IPS-15b (cell line): ENCODE results near the gene MSMP.

Experiments used
- H3K27me3 ChIP-seq: one replicate; pipeline ENCODE4 v1.6.1; 2013; ENCODE audit warnings: low read length; ENCODE audit not compliant: control insufficient read depth, insufficient read depth
- H3K36me3 ChIP-seq: one replicate; pipeline ENCODE4 v1.6.1; 2013; ENCODE audit warnings: low read length; ENCODE audit not compliant: control insufficient read depth, insufficient read depth
- H3K4me1 ChIP-seq: one replicate; pipeline ENCODE4 v1.6.1; 2013; ENCODE audit warnings: mild to moderate bottlenecking, low read length; ENCODE audit not compliant: control insufficient read depth, insufficient read depth
- H3K4me3 ChIP-seq: one replicate; pipeline ENCODE4 v1.5.1; 2013; ENCODE audit warnings: low read depth, low read length
- H3K9ac ChIP-seq: one replicate; pipeline ENCODE4 v1.6.1; 2013; ENCODE audit warnings: low read depth, mild to moderate bottlenecking, low read length
- H3K9me3 ChIP-seq: one replicate; pipeline ENCODE4 v1.6.1; 2013; ENCODE audit warnings: mild to moderate bottlenecking, low read length; ENCODE audit not compliant: control insufficient read depth, insufficient read depth

The MSMP gene

DNA sequence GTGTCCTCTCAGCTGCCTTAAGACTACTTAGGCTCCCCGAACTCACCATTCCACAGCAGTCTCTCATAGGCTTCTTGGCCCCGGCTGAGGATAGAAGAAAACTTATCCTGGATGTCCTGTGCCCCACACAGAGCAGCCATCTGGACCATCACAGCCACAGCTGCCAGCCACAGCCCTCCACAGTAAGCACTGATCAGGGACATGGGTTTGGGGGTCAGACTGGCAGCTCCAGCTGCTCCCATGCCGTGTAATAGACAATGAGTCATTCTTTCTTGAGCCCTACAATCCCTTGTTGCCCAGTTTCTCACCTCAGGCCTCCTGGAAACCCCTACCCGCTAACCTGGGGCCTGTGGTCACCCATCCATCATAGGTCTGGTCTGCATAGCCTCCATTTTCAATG lies 15.9 kb downstream of the MSMP start:
- H3K9ac ChIP-seq = no peak overlapping the region
- H3K9me3 ChIP-seq = no peaks in the 10 kb centered on the region
- H3K4me3 ChIP-seq = no peak overlapping the region
- no peaks in the 10 kb centered on the region for H3K27me3 ChIP-seq
- H3K4me1 ChIP-seq = no peaks in the 10 kb centered on the region
- H3K36me3 ChIP-seq = peaks cover 65% of the 10 kb centered on the region

DNA sequence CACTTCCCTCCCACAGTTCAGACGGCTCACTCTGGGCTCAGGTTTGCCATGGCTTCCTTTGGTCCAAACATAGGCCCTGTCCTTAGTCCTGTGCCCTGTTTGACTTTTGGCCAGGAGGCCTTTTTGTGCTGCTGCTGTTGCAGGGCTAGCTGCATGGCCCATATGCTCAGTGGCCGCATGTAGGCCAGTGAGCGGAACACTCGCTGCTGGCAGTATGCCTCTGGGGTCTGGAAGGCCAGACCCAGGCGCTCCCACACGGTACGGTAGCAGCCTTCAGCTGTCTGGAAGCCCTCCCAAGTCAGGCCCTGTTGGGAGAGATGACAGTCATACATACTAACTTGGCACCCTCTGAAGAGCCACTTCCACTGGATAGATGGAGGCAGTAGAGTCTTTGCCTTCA lies 16.9 kb downstream of the MSMP start:
- Histone ChIP-seq H3K4me1 (no peaks in the 10 kb centered on the region), H3K9ac (no peak overlapping the region)

DNA sequence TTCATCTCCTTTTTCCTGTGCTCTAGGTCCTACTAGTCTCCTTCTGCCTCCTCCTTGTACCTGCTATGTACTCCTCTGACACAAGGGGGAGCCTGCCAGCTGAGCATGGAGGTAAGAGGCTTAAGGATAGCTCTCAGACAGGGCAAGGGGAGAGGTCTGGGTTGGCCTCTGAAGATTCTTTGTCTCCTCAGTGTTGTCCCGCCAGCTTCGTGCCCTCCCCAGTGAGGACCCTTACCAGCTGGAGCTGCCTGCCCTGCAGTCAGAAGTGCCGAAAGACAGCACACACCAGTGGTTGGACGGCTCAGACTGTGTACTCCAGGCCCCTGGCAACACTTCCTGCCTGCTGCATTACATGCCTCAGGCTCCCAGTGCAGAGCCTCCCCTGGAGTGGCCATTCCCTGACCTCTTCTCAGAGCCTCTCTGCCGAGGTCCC lies 17.9 kb downstream of the MSMP start:
- Histone ChIP-seq H3K36me3 (peaks cover 49% of the 10 kb centered on the region), H3K9ac (no peak overlapping the region), H3K27me3 (no peaks in the 10 kb centered on the region), H3K9me3 (no peaks in the 10 kb centered on the region), H3K4me3 (no peak overlapping the region), H3K4me1 (no peaks in the 10 kb centered on the region)

More for the DNA sequence above, 16.9 kb downstream of the MSMP start:
- no peaks in the 10 kb centered on the region for H3K9me3 ChIP-seq
- peaks cover 56% of the 10 kb centered on the region for H3K36me3 ChIP-seq
- H3K4me3 ChIP-seq = no peak overlapping the region
- no peaks in the 10 kb centered on the region for H3K27me3 ChIP-seq

DNA sequence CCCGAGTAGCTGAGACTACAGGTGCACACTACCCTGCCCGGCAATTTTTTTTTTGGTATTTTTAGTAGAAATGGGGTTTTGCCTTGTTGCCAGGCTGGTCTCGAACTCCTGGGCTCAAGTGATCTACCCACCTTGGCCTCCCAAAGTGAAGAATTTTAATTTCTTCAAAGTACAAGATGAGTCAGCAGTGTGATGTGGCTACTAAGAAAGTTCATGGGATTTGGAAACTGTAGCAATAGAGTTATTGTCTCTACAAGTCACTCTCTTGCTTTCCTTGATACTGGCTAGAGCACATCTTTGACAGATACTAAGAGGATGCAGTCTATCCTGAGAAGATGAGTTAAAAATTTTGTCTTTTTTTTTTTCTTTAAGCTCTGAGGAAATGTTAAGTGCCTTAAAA lies 20.0 kb downstream of the MSMP start:
- no peaks in the 10 kb centered on the region for H3K9me3 ChIP-seq
- peaks cover 29% of the 10 kb centered on the region for H3K36me3 ChIP-seq
- peaks cover 11% of the 10 kb centered on the region for H3K4me1 ChIP-seq
- H3K9ac ChIP-seq = no peak overlapping the region
- H3K4me3 ChIP-seq = no peak overlapping the region
- H3K27me3 ChIP-seq = no peaks in the 10 kb centered on the region

DNA sequence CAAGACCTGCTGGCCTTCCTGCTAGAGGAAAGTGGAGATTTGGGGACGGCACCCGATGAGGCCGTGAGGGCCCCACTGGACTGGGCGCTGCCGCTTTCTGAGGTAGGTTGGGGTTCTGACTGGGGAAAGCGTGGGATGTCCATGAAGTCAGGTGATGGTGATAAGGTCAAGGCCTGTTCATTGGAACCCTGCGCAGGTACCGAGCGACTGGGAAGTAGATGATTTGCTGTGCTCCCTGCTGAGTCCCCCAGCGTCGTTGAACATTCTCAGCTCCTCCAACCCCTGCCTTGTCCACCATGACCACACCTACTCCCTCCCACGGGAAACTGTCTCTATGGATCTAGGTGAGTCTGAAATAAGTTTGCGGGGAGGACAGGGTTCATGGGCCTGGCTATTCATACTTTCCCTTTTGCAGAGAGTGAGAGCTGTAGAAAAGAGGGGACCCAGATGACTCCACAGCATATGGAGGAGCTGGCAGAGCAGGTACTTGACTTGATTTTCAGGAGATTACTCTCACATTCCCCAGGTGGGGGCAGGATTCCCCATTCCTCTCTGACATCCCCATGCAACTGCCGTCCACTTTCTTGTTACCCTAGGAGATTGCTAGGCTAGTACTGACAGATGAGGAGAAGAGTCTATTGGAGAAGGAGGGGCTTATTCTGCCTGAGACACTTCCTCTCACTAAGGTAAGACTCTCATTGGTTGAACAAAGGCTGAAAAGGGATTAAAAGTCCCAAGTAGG lies 21.1 kb downstream of the MSMP start:
- H3K4me1 ChIP-seq = peaks cover 22% of the 10 kb centered on the region
- H3K4me3 ChIP-seq = peak overlapping the region; percentile 96
- no peaks in the 10 kb centered on the region for H3K9me3 ChIP-seq
- H3K36me3 ChIP-seq = peaks cover 18% of the 10 kb centered on the region
- H3K27me3 ChIP-seq = no peaks in the 10 kb centered on the region
- H3K9ac ChIP-seq = peak overlapping the region; percentile 82

DNA sequence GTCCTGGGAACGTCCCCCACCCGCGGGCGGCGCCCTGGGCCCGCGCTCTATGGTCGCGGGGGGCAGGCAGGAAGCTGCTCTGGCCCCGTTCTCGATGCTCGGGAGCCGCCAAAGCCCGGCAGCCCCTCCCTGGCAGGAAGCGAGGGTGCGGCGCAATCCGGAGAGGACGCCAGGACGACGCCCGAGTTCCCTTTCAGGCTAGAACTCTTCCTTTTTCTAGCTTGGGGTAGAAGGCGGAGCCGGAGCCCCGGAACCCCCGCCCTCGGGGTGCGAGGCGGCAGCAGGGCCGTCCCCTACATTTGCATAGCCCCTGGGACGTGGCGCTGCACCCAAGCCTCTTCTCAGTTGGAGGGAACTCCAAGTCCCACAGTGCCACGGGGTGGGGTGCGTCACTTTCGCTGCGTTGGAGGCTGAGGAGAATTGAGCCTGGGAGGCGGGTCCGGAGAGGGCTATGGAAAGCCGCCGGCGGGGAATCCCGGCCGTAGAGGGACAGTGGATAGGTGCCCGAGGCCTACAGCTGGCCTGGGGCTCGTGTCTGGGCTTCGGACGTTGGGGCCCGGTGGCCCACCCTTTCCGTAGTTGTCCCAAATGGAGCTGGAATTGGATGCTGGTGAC lies 21.8 kb downstream of the MSMP start, which contains the start of the genes CREB3 and TLN1:
TSS of gene CREB3 (plus strand) at position 482 of the 615 bp plus-strand sequence. CDS start at position 589, 107 bp downstream.
TSS of gene TLN1 (minus strand) at position 11 of the 615 bp plus-strand sequence. CDS start 6,501 bp downstream, outside the sequence.
- no peaks in the 10 kb centered on the region for H3K9me3 ChIP-seq
- H3K27me3 ChIP-seq = no peaks in the 10 kb centered on the region
- peak within 1 kb of the TSS; percentile 96 for H3K4me3 ChIP-seq
- peaks cover 11% of the 10 kb centered on the region for H3K36me3 ChIP-seq
- peak within 1 kb of the TSS; percentile 82 for H3K9ac ChIP-seq
- peaks cover 28% of the 10 kb centered on the region for H3K4me1 ChIP-seq

DNA sequence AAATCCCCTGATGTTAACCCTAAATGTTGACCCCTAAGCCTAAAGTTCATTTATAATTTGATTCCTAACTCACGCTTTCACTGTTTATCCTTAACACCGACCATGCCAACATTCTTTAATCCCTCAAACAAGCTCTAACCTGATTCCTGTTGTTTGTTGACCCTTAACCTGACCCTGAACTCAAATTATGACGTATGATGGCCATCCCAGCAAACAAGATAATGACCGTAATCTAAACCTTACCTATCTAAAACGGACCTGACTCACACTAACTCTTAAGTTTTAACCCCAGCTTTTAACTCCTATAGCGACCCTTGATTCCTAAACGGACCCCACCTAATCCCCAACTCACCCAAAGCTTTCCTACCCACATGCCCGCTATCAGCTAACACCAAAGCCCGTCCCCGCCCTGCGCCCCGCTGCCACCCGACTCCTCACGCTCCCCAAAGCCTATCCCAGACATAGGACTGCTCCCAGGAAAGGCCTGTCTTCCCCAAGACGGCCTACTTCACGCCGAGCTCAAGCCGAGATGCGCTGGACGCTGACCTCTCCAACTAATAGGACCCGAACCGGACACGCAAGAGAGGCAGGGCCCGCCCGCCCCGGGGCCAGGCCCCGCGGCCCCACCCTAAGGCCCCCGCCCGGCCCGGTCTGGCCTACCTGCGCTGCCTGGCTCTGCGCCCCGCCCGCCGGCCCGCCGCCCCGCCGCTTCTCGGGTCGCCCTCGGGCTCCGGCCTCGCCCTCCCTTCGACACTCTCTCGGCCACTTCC lies 22.5 kb downstream of the MSMP start:
- Histone ChIP-seq H3K9me3 (no peaks in the 10 kb centered on the region), H3K4me1 (peaks cover 33% of the 10 kb centered on the region)

DNA sequence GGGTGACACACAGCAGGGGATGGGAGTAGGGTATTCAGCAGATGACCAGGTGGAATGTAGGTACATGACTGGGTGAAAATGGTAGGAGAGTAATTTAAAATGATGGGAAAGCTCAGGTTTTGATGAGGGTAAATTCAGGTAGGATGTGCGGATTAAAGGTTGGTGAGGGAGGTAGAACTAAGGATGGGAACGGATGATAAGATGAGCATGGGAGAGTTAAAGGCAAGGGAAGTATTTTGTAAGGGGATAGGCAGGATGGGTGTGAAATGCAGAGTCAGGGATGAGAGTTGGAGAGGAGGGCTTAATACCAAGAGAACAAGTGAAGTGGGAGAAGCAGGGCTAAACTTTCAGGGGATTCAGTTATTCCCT lies 23.6 kb downstream of the MSMP start:
- Histone ChIP-seq H3K36me3 (peaks cover under 1% of the 10 kb centered on the region), H3K27me3 (no peaks in the 10 kb centered on the region), H3K4me3 (peak overlapping the region; percentile 27), H3K9ac (no peak overlapping the region), H3K9me3 (no peaks in the 10 kb centered on the region), H3K4me1 (peaks cover 34% of the 10 kb centered on the region)

More for the DNA sequence above, 22.5 kb downstream of the MSMP start:
- H3K36me3 ChIP-seq = peaks cover 4% of the 10 kb centered on the region
- H3K27me3 ChIP-seq = no peaks in the 10 kb centered on the region
- H3K9ac ChIP-seq = peak overlapping the region; percentile 75
- peak overlapping the region; percentile 96 for H3K4me3 ChIP-seq

DNA sequence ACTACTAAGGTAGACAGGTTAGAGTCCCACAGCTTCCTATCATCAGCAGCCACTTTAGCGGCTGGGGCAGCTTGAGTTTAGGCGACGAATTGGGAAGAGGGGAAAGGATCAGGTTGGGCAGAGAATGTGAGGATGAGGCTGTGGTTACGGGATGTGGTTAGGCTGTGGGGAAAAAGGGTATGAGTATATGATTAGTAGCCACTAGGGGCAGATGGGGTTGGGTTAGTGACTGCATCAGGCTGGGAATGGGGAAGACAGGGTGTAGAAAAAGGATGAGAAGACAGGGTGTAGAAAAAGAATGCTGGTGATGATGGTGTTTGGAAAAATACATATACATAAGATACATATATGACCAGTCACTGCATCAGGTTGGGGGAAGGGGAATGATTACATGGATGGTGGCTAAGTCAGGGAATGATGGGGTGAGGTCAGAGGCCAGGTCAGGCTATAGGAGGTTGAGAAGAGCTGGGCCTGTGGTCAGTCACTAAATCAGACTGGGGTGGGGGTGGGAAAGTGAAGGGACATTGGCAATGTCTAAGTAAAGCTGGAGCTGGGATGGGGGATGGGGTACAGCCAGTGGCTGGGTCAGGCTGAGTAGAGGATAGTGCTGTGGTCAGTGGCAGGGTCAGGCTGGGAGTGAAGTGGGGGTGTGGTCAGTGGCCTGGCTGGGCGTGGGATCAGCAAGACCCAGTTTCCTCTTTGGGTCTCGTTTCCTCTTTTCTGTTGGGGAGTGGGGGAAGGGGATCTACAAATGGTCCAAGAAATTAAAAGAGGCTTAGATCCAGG lies 24.2 kb downstream of the MSMP start:
- peaks cover 6% of the 10 kb centered on the region for H3K36me3 ChIP-seq
- no peak overlapping the region for H3K9ac ChIP-seq
- no peaks in the 10 kb centered on the region for H3K27me3 ChIP-seq
- peaks cover 34% of the 10 kb centered on the region for H3K4me1 ChIP-seq
- H3K4me3 ChIP-seq = peak overlapping the region; percentile 27
- no peaks in the 10 kb centered on the region for H3K9me3 ChIP-seq

DNA sequence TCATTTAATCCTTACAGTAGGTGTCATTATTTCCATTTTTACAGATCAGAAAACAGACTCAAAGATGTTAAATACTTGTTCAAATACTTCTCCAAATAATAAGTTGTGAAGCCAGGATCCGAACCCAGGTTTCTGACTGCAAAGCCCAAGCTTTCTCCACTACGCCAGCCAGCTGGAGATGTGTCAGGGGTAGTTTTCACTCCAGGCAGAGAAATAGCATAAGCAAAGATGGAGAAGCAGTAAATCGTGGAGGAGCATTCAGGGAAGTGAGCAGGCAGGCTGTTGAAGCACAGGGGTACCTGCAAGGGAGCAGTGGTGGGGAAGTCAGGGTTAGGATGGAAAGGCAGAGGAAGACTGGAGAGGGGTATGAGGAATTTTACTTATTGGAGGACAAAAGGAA lies 25.0 kb downstream of the MSMP start:
- no peak overlapping the region for H3K9ac ChIP-seq
- peaks cover 34% of the 10 kb centered on the region for H3K4me1 ChIP-seq
- peaks cover 14% of the 10 kb centered on the region for H3K36me3 ChIP-seq

More for the DNA sequence above, 25.0 kb downstream of the MSMP start:
- Histone ChIP-seq H3K9me3 (no peaks in the 10 kb centered on the region), H3K4me3 (no peak overlapping the region), H3K27me3 (no peaks in the 10 kb centered on the region)
